HCT116 (cell line): ENCODE data around the gene RPTOR. TPM values are rescaled to one million over a fixed set of nuclear protein-coding genes. Genes with fewer than 3 reads are reported as not detected.

Source experiments
- ATAC-seq: fragments of 200-7000 bp; cut with Tn5 transposase; 2 replicates; pipeline ENCODE4 v1.9.1; 2020; ENCODE audit warnings: mild to moderate bottlenecking, moderate library complexity
- BruUV-seq: library from RNA; stranded (reverse); fragments of 400-500 nt; replicated peaks from 2 replicates; lab custom pipeline; 2021; lab: Mats Ljungman, UMichigan
- CTCF ChIA-PET: fragments of 300-600 bp; sonication (Branson Sonifier 250); formaldehyde crosslinking; loops from one replicate; lab custom pipeline; 2021; ENCODE audit warnings: antibody characterized with exemption; lab: Charles Lee
- POLR2A ChIA-PET: fragments of 300-600, 350-600 bp; sonication (Branson Sonifier 250); formaldehyde crosslinking; loops from one replicate; lab custom pipeline; 2021; ENCODE audit warnings: antibody characterized with exemption; lab: Charles Lee
- RAD21 ChIA-PET, 2 experiments: fragments of 300-600 bp; sonication (Branson Sonifier 250); formaldehyde crosslinking; loops; one replicate each; lab custom pipeline; 2023; ENCODE audit warnings: low total read pairs in 2 of 2; ENCODE audit not compliant: uncharacterized antibody in 2 of 2, unreplicated experiment in 2 of 2, low non-redundant PET in 1 of 2; lab: Charles Lee
- DNase-seq: peaks from one replicate; pipeline ENCODE4 v3.0.0-alpha.2; 2010; ENCODE audit warnings: low read depth, low spot score
- H2AFZ ChIP-seq: fragments of 200-600 bp; shearing (Covaris generic), sonication (generic); 2 replicates; pipeline ENCODE4 v1.6.1; 2017; ENCODE audit warnings: low read depth, mixed run types, mixed read lengths, antibody characterized with exemption, low read length; ENCODE audit not compliant: poor library complexity, severe bottlenecking
- H3K27ac ChIP-seq: 2 replicates; pipeline ENCODE4 v1.5.1; 2012; ENCODE audit warnings: low read depth, low read length
- H3K27me3 ChIP-seq: fragments of 200-600 bp; sonication (generic); 2 replicates; pipeline ENCODE4 v1.6.1; 2016; ENCODE audit warnings: mixed run types, low read length, mixed read lengths; ENCODE audit not compliant: insufficient read depth
- H3K36me3 ChIP-seq, 2 experiments: fragments of 200-500 bp in 1 of 2; fragments of 200-600 bp in 1 of 2; sonication (Bioruptor generic) in 1 of 2; sonication (generic) in 1 of 2; 2 replicates each; pipeline versions ENCODE4 v1.5.1 to v1.6.1; 2014 to 2016; ENCODE audit warnings: low read length in 2 of 2, inconsistent platforms in 1 of 2, mixed read lengths in 1 of 2, mixed run types in 1 of 2; ENCODE audit not compliant: insufficient read depth in 2 of 2, control insufficient read depth in 1 of 2
- H3K4me1 ChIP-seq, 2 experiments: fragments of 200-600 bp in 1 of 2; sonication (generic) in 1 of 2; 2 replicates each; pipeline versions ENCODE4 v1.5.1 to v1.6.1; 2012 to 2017; ENCODE audit warnings: low read length in 2 of 2, inconsistent platforms in 1 of 2, mild to moderate bottlenecking in 1 of 2, mixed read lengths in 1 of 2, mixed run types in 1 of 2, moderate library complexity in 1 of 2; ENCODE audit not compliant: insufficient read depth in 2 of 2, control insufficient read depth in 1 of 2
- H3K4me2 ChIP-seq: fragments of 200-600 bp; sonication (generic); 2 replicates; pipeline ENCODE4 v1.6.1; 2017; ENCODE audit warnings: mixed run types, low read length, mixed read lengths
- H3K4me3 ChIP-seq, 2 experiments: fragments of 200-600 bp in 1 of 2; sonication (generic) in 1 of 2; replicated peaks in 1 of 2; 2 replicates each; pipeline ENCODE4 v1.5.1; 2011 to 2016; ENCODE audit warnings: low read length in 2 of 2, control low read depth in 1 of 2, low read depth in 1 of 2, mild to moderate bottlenecking in 1 of 2, mixed read lengths in 1 of 2, mixed run types in 1 of 2
- H3K79me2 ChIP-seq: fragments of 200-600 bp; sonication (generic); 2 replicates; pipeline ENCODE4 v1.6.1; 2017; ENCODE audit warnings: mild to moderate bottlenecking, mixed run types, low read length, moderate library complexity, mixed read lengths; ENCODE audit not compliant: insufficient read depth
- H3K9ac ChIP-seq: fragments of 200-600 bp; sonication (generic); 2 replicates; pipeline ENCODE4 v1.6.1; 2016; ENCODE audit warnings: low read length, mixed read lengths
- H3K9me2 ChIP-seq: fragments of 200-600 bp; sonication (generic), shearing (Covaris generic); 2 replicates; pipeline ENCODE4 v1.6.1; 2017; ENCODE audit warnings: mixed run types, mild to moderate bottlenecking, moderate library complexity; ENCODE audit not compliant: insufficient read depth
- H3K9me3 ChIP-seq, 2 experiments: fragments of 200-500 bp in 1 of 2; fragments of 200-600 bp in 1 of 2; sonication (Bioruptor generic) in 1 of 2; sonication (generic) in 1 of 2; 2 replicates each; pipeline ENCODE4 v1.6.1; 2014 to 2017; ENCODE audit warnings: low read length in 2 of 2, mixed read lengths in 2 of 2, inconsistent platforms in 1 of 2, low read depth in 1 of 2, mild to moderate bottlenecking in 1 of 2, mixed run types in 1 of 2, moderate library complexity in 1 of 2; ENCODE audit not compliant: control insufficient read depth in 1 of 2, insufficient read depth in 1 of 2
- H4K20me1 ChIP-seq: fragments of 200-600 bp; sonication (generic), shearing (Covaris generic); 2 replicates; pipeline ENCODE4 v1.6.1; 2017; ENCODE audit warnings: mixed run types, mild to moderate bottlenecking, moderate library complexity; ENCODE audit not compliant: insufficient read depth
- CBX3 ChIP-seq: IDR thresholded peaks from 2 replicates; pipeline ENCODE4 v1.6.1; 2012; ENCODE audit warnings: low read depth
- CEBPB ChIP-seq: IDR thresholded peaks from 2 replicates; pipeline ENCODE4 v1.6.1; 2012; ENCODE audit warnings: low read depth
- ELF1 ChIP-seq: IDR thresholded peaks from 2 replicates; pipeline ENCODE4 v1.6.1; 2012; ENCODE audit warnings: low read depth, borderline replicate concordance
- SP1 ChIP-seq: IDR thresholded peaks from 2 replicates; pipeline ENCODE4 v1.6.1; 2012; ENCODE audit warnings: low read depth
- ZNF274 ChIP-seq: fragments of 200-500 bp; sonication (Bioruptor generic); IDR thresholded peaks from 2 replicates; pipeline ENCODE4 v1.6.1; 2014; ENCODE audit warnings: mild to moderate bottlenecking, low read depth, low read length, inconsistent platforms
- intact Hi-C: fragments of 100-400 bp; cut with micrococcal nuclease; formaldehyde crosslinking; loops from 2 replicates; pipeline ENCODE4 v1.10.0; 2022
- total RNA-seq: library from RNA; stranded (reverse); gene quantifications from one replicate; pipeline ENCODE4 v1.2.1, GENCODE V29; 2021; ENCODE audit not compliant: unreplicated experiment
- TF ChIP-seq, protein P1 (sequence below): IDR thresholded peaks from 2 replicates; pipeline ENCODE4 v1.6.1; 2012
- TF ChIP-seq, protein P2 (sequence below): IDR thresholded peaks from 2 replicates; pipeline ENCODE4 v1.6.1; 2012; ENCODE audit warnings: low read depth

Gene RPTOR
- total RNA-seq, 1 experiment from 2014 or later: 69.5 TPM

DNA sequence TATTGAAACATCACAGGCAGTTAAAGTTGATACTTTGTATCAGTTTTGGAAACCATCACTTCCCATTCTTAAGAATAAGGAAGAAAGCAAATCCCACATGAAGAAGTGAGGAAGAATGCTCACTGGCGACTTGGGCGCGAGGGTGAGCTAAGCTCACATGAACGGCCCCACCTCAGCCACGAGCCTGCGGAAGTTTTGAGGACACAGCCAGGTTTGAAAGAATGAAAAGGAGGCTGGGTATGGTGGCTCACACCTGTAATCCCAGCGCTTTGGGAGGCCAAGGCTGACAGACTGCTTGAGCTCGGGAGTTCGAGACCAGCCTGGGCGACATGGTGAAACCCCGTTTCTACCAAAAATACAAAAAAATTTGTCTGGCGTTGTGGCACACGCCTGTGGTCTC, 336.7 kb downstream of the RPTOR start:
- no peak for DNase-seq
- intact Hi-C loops: no loop called here

More for the DNA sequence above, 336.7 kb downstream of the RPTOR start:
- Histone ChIP-seq H3K4me1 (no peaks in the 10 kb centered on the region), H3K9me3 (no peaks in the 10 kb centered on the region), H3K79me2 (no peaks in the 10 kb centered on the region), H2AFZ (no peak overlapping the region), H3K9me2 (no peaks in the 10 kb centered on the region)
- CTCF ChIA-PET: interaction anchor here (0.7 kb wide), 1 partner anchor 10 kb away, joined by 3 read pairs; no protein-coding TSS in a partner anchor
- no peak for ATAC-seq
- POLR2A ChIA-PET: interaction anchor here (1.4 kb wide), 1 partner anchor 10 kb away, joined by 3 read pairs; no protein-coding TSS in a partner anchor
- RAD21 ChIA-PET: no interaction called here
- TF ChIP-seq ELF1 (no peak), CBX3 (no peak), SP1 (no peak), CEBPB (no peak), ZNF274 (no peak)
- TF ChIP-seq, protein P1, sequence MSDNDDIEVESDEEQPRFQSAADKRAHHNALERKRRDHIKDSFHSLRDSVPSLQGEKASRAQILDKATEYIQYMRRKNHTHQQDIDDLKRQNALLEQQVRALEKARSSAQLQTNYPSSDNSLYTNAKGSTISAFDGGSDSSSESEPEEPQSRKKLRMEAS: no peak
- TF ChIP-seq, protein P2, sequence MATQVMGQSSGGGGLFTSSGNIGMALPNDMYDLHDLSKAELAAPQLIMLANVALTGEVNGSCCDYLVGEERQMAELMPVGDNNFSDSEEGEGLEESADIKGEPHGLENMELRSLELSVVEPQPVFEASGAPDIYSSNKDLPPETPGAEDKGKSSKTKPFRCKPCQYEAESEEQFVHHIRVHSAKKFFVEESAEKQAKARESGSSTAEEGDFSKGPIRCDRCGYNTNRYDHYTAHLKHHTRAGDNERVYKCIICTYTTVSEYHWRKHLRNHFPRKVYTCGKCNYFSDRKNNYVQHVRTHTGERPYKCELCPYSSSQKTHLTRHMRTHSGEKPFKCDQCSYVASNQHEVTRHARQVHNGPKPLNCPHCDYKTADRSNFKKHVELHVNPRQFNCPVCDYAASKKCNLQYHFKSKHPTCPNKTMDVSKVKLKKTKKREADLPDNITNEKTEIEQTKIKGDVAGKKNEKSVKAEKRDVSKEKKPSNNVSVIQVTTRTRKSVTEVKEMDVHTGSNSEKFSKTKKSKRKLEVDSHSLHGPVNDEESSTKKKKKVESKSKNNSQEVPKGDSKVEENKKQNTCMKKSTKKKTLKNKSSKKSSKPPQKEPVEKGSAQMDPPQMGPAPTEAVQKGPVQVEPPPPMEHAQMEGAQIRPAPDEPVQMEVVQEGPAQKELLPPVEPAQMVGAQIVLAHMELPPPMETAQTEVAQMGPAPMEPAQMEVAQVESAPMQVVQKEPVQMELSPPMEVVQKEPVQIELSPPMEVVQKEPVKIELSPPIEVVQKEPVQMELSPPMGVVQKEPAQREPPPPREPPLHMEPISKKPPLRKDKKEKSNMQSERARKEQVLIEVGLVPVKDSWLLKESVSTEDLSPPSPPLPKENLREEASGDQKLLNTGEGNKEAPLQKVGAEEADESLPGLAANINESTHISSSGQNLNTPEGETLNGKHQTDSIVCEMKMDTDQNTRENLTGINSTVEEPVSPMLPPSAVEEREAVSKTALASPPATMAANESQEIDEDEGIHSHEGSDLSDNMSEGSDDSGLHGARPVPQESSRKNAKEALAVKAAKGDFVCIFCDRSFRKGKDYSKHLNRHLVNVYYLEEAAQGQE: no peak
- TF ChIP-seq, all 23 proteins: peak for 0
- BruUV-seq: no TSS peak
- no peak overlapping the region for H3K9ac ChIP-seq
- no peak overlapping the region for H3K4me3 ChIP-seq
- H3K27ac ChIP-seq: no peak overlapping the region
- no peaks in the 10 kb centered on the region for H4K20me1 ChIP-seq
- H3K4me2 ChIP-seq: no peak overlapping the region
- H3K27me3 ChIP-seq: no peaks in the 10 kb centered on the region
- peaks cover 11 to 17% of the 10 kb centered on the region in 2 experiments; a peak in 3 of 4 replicates for H3K36me3 ChIP-seq
